CD4-positive, alpha-beta T cell treated with Interleukin-2 at 100 ng/mL for 4 hours (primary cell): ENCODE measurements around the gene CACNA2D3.

Experiments
- DNase-seq: peaks from one replicate; pipeline ENCODE4 v3.0.0-alpha.2; 2020; ENCODE audit warnings: low spot score

The CACNA2D3 gene

GRCh38 chr3:54341811-54342210 is 219.5 kb downstream of the CACNA2D3 start:
- DNase-seq, result no peak

- DNase-seq, result no peak
Observed at GRCh38 chr3:54342676-54343075, 220.3 kb downstream of the CACNA2D3 start.

GRCh38 chr3:54343495-54343894 is 221.1 kb downstream of the CACNA2D3 start:
- no peak for DNase-seq

DNA sequence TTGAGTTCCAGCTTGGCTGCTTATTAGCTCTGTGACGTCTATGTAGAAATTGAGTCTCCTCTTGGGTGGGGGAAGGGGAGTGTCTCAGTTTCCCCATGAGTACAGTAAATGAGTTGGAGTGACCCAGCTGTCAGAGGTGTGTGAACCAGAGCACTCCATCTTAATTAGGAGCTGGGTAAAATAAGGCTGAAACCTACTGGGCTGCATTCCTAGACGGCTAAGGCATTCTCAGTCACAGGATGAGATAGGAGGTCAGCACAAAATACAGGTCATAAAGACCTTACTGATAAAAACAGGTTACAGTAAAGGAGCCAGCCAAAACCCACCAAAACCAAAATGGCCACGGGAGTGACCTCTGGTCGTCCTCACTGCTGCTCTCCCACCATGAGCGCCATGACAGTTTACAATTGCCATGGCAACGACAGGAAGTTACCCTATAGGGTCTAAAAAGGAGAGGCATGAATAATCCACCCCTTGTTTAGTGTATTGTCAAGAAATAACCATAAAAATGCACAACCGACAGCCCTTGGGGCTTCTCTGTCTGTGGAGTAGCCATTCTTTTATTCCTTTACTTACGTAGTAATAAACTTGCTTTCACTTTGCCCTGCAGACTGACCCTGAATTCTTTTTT is 222.4 kb downstream of the CACNA2D3 start:
- no peak for DNase-seq

GRCh38 chr3:54345847-54346375 is 223.6 kb downstream of the CACNA2D3 start:
- no peak for DNase-seq

DNA sequence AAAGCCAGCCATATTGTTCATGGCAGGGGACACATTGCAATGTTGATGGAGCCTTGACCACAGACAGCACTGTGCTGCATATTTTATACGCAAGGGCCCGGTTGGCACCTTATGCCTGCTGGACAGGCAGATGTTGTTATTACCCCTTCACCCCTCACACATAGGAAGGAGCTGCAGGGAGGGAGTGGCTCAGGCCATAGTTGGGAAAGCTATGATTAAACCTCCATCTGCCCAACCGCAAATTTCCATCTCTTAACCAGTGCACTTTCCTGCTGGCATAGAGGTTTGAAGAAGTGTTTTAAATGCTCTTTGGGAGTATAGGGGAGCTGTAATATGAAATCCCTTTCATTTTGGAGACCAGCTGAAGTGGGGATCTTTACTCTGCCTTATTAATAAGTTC is 224.7 kb downstream of the CACNA2D3 start:
- no peak for DNase-seq

DNA sequence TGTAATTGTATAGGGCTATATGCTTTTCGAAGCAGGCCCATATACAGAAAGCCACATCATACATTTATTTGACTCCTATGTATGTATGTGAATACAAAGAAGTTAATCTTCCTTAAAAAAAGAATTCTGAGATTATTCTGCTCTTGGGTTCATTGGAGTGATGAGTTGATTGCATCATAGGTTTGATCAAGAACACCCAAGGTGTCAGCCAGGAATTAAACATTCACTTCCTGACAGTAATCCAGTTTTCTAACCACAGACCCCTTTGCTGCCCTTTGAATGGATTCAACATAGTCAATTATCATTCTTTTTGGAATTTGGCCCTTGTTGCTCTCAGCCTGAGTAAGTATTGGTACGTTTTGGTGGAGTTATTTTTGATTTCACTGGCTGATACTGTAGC is 225.6 kb downstream of the CACNA2D3 start:
- DNase-seq, result no peak

DNA sequence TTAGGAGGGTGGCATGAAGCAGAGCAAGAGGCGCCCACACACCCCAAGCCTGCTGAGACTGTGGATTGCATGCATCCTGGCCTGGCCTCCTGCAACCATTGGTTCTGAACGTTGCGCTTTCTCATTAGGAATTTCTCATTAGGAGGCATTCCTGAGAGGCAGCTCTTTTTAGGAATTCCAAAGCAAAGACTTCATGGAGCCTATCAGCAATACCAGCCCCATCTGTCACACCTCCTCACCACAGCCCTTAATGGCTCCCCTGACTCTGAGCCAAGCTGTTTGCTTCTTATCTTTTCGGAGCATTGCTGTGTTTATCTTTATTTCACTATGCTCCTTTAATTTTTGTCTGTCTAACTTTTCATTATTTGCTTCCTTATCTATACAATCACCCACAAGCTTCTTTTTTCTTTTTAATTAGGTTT is 226.9 kb downstream of the CACNA2D3 start:
- no peak for DNase-seq

DNA sequence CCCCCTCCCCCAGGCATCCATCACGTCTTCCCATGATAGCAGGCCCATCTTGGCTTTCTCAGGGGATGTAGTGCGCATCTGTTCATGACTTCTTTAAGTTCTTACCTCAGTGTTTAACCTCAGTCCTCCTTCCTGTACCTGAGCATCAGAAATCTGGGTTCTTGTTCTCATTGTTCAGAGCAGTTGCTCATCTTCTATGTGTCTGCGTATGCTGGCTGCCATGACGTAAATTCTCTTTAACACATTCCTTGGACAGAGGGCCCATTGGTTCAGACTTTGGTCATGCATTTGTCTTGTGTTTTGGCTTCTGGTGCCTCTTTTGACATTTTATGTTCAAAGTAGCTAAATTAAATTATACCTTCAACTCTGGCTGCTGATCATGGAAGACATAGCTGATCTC is 227.3 kb downstream of the CACNA2D3 start:
- DNase-seq, result no peak

DNA sequence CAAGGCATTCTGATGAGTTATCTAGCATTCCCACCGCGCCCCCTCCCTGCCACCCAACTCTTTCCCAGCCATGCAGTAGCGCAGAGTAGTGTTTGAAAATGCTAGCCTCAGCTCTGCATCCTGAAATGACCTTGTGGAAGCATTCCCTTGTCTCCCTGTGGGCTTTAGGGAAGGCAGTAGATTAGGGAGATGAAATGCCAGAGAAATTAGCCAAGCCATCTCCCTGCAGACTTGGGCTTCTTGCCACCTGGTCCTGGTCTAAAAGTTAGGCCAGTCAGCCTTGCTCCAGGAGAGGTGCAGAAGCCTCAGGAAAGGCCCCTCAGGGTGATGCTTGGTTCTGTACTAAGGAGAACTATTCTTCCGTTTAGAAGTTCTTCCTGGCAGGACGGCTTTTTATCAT is 231.2 kb downstream of the CACNA2D3 start:
- no peak for DNase-seq

DNA sequence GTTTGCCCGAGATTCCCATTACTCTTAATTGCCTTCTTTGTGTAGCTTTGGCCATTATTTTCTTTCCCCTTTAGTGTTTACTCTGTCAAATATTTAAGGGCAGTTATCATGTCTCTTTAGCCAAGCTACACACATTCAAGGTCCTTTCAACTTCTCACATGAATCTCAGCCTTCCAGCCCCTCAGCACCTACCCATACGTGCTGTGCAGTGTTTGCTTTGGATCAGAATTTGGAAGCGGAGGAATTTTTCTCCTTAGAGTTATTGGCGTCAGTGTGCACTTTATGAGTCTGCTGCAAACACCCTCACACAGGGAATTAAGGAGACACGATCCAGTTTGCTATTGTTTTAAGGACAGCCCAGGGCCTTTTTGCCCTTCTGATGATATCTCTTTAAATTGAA is 231.6 kb downstream of the CACNA2D3 start:
- DNase-seq, result no peak

DNA sequence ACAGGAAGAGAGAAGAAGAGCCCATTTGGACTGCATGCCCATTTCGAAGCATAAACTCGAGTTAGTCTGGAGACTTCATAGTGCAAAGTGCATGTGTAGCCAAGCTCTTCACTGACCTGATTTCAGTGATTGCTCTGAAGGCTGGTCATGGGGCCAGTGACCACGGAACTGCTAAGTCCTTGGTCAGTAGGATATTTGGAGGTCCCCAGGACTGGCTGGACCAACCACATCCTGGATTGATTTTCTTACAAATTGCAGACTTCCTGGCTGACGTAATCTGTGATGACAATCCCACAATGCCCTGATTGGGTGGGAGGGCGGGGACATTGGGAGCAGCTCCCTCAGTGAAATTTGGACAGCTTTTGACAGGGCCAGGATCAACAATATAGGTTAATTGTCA is 233.4 kb downstream of the CACNA2D3 start:
- no peak for DNase-seq

GRCh38 chr3:54356261-54357045 is 234.1 kb downstream of the CACNA2D3 start:
- DNase-seq, result no peak

DNA sequence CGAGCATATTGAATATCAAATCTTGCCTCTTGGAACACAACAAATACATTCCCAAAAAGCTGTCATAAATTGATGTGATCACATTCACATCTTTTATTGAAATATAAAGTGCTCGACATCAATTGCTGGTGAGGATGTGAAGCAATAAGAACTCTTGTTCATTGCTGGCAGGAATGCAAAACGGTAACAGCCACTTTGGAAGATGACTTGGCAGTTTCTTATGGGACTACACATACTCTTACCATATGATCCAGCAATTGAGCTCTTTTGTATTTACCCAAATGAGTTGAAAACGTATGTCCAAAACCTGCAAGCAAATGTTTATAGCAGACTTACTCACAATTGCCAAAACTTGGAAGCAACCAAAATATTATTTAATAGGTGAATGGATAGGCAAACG is 234.9 kb downstream of the CACNA2D3 start:
- DNase-seq, result no peak

DNA sequence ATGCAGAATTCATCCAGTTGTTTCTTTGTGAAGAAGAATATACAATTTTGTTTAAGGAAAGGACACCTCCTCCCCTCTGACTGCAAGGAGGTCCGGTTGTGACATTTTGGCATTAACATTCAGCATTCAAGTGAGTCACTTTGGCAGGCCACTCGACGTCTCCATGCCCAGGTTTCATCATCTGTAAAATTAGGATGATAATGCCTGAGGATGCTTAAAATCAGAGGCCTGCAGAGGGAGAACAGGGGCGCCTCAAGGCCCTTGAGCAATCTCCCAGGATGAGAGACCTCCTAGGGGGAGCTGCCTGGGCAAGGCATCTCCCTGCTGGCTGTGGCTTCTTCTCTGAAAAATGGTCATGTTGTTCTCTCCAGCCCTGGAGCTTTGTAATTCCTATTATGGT is 236.0 kb downstream of the CACNA2D3 start:
- no peak for DNase-seq

- no peak for DNase-seq
Observed at GRCh38 chr3:54358969-54359694, 236.8 kb downstream of the CACNA2D3 start.

DNA sequence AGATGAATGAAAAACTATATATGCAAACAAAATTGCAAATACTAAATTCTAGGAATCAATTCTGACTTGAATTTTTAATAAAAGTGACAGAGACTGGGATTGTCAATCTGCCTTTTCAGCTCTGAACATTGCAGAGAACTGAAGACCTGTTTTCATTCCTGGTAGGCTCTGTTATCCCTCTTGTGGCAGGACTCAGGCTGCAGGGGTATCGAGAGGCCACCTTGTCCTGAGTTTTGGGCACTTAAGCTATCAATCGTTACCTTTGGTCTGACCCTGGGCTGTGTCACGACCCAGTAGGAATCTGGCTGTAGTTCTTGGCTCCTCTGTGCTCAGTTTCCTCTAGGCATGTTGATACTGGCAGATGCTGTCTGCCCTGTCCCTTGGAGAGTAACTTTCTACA is 238.0 kb downstream of the CACNA2D3 start:
- DNase-seq, result no peak

GRCh38 chr3:54361746-54362283 is 239.5 kb downstream of the CACNA2D3 start:
- no peak for DNase-seq

- no peak for DNase-seq
Observed at GRCh38 chr3:54366007-54366750, 243.8 kb downstream of the CACNA2D3 start.

- no peak for DNase-seq
Observed at GRCh38 chr3:54366839-54367238, 244.5 kb downstream of the CACNA2D3 start.

GRCh38 chr3:54372232-54372631 is 249.9 kb downstream of the CACNA2D3 start:
- no peak for DNase-seq
